HepG2 (cell line): Measurements from ENCODE around the gene CXCL8. TPM values are rescaled to one million over a fixed set of nuclear protein-coding genes. Genes with fewer than 3 reads are reported as not detected.

ENCODE experiments used
- ATAC-seq: fragments of 200-7000 bp; cut with Tn5 transposase; 3 replicates; pipeline ENCODE4 v1.9.1; 2020; ENCODE audit warnings: mild to moderate bottlenecking, moderate library complexity
- BruUV-seq: library from RNA; stranded (reverse); fragments of 400-500 nt; replicated peaks from 2 replicates; lab custom pipeline; 2021; lab: Mats Ljungman, UMichigan
- CTCF ChIA-PET: fragments of 300-600 bp; formaldehyde crosslinking; extraction: SDS; loops from one replicate; lab custom pipeline; 2021; ENCODE audit warnings: low total read pairs, inconsistent platforms, low intra/inter-chr PET ratio; lab: Yijun Ruan, JAX
- POLR2A ChIA-PET: fragments of 350-600 bp; sonication (Branson Sonifier 250); formaldehyde crosslinking; loops from one replicate; lab custom pipeline; 2020; ENCODE audit warnings: antibody characterized with exemption, inconsistent platforms; lab: Yijun Ruan, JAX
- DNase-seq: peaks from one replicate; pipeline ENCODE4 v3.0.0-alpha.2; 2015; ENCODE audit warnings: low spot score
- FAIRE-seq: peaks from 3 replicates; lab custom pipeline; 2011; peaks lifted over from hg19 to GRCh38; lab: Jason Lieb, UNC
- H2AFZ ChIP-seq: one replicate; pipeline ENCODE4 v1.6.1; 2011; ENCODE audit warnings: low read length, inconsistent platforms
- H3K27ac ChIP-seq: fragments of 300-600 bp; 3 replicates; pipeline ENCODE4 v1.8.0; 2011; ENCODE audit warnings: mixed run types, mild to moderate bottlenecking, mixed read lengths, low read length, inconsistent platforms; ENCODE audit not compliant: insufficient read depth; ENCODE audit errors: extremely low read length
- H3K27me3 ChIP-seq, 2 experiments: fragments of 200-600 bp in 1 of 2; 2 replicates in 1 of 2; 3 replicates in 1 of 2; pipeline versions ENCODE4 v1.6.0 to v1.8.0; 2011; ENCODE audit warnings: low read length in 2 of 2, mild to moderate bottlenecking in 2 of 2, moderate library complexity in 2 of 2, inconsistent platforms in 1 of 2; ENCODE audit not compliant: insufficient read depth in 2 of 2, control insufficient read depth in 1 of 2
- H3K36me3 ChIP-seq, 2 experiments: fragments of 200-600 bp in 1 of 2; replicated peaks in 1 of 2; 2 replicates in 1 of 2; 3 replicates in 1 of 2; pipeline versions ENCODE4 v1.5.1 to v1.8.0; 2011; ENCODE audit warnings: low read length in 2 of 2, inconsistent platforms in 1 of 2; ENCODE audit not compliant: insufficient read depth in 2 of 2, control insufficient read depth in 1 of 2
- H3K4me1 ChIP-seq: 2 replicates; pipeline ENCODE4 v1.5.1; 2012; ENCODE audit warnings: low read length, inconsistent platforms; ENCODE audit not compliant: insufficient read depth
- H3K4me2 ChIP-seq: 2 replicates; pipeline ENCODE4 v1.6.0; 2011; ENCODE audit warnings: low read depth, low read length, inconsistent platforms
- H3K4me3 ChIP-seq, 3 experiments: fragments of 200-600 bp in 1 of 3; sonication (generic), shearing (Covaris generic) in 1 of 3; replicated peaks in 1 of 3; 2 replicates each; pipeline ENCODE4 v1.5.1; 2011 to 2016; ENCODE audit warnings: low read length in 3 of 3, inconsistent platforms in 2 of 3, low read depth in 2 of 3, mild to moderate bottlenecking in 2 of 3, control low read depth in 1 of 3, mixed read lengths in 1 of 3; ENCODE audit not compliant: insufficient read depth in 1 of 3
- H3K79me2 ChIP-seq: one replicate; pipeline ENCODE4 v1.6.1; 2011; ENCODE audit warnings: low read length, inconsistent platforms; ENCODE audit not compliant: insufficient read depth
- H3K9ac ChIP-seq: 2 replicates; pipeline ENCODE4 v1.6.0; 2011; ENCODE audit warnings: mild to moderate bottlenecking, low read depth, low read length, inconsistent platforms; ENCODE audit not compliant: insufficient read depth
- H3K9me3 ChIP-seq: 2 replicates; pipeline ENCODE4 v1.5.1; 2012; ENCODE audit warnings: mild to moderate bottlenecking, low read length
- H4K20me1 ChIP-seq: 2 replicates; pipeline ENCODE4 v1.6.0; 2011; ENCODE audit warnings: inconsistent platforms, mild to moderate bottlenecking, low read length, moderate library complexity; ENCODE audit not compliant: insufficient read depth
- GLMP ChIP-seq: sonication (generic); formaldehyde crosslinking; IDR thresholded peaks from 2 replicates; pipeline ENCODE4 v1.9.0; 2021; ENCODE audit warnings: missing genetic modification reagents, mild to moderate bottlenecking, borderline replicate concordance
- GPBP1L1 ChIP-seq: sonication (generic); formaldehyde crosslinking; IDR thresholded peaks from 2 replicates; pipeline ENCODE4 v1.5.0; 2020; ENCODE audit warnings: mild to moderate bottlenecking, missing genetic modification reagents
- HNRNPH1 ChIP-seq: fragments of 200-400 bp; formaldehyde crosslinking; optimal IDR thresholded peaks from 2 replicates; pipeline ENCODE3; 2017; ENCODE audit warnings: mild to moderate bottlenecking, low read depth, low read length
- IKZF4 ChIP-seq: sonication (generic); formaldehyde crosslinking; IDR thresholded peaks from 2 replicates; pipeline ENCODE4 v1.5.1; 2020; ENCODE audit warnings: borderline replicate concordance, mild to moderate bottlenecking, low read depth, missing genetic modification reagents; ENCODE audit errors: not compliant biosample characterization
- IRF1 ChIP-seq: sonication (generic); formaldehyde crosslinking; IDR thresholded peaks from 2 replicates; pipeline ENCODE4 v1.4.0; 2020; ENCODE audit warnings: low read depth, mild to moderate bottlenecking, missing genetic modification reagents
- KAT7 ChIP-seq: IDR thresholded peaks from 2 replicates; pipeline ENCODE4 v1.6.1; 2018; ENCODE audit warnings: borderline replicate concordance, missing compliant biosample characterization
- MAFF ChIP-seq: IDR thresholded peaks from 2 replicates; pipeline ENCODE4 v1.6.1; 2011; ENCODE audit warnings: low read depth, low read length, improper control_type of control experiment
- MLX ChIP-seq: IDR thresholded peaks from 2 replicates; pipeline ENCODE4 v1.6.1; 2016
- NFRKB ChIP-seq: fragments of 450-650 bp; IDR thresholded peaks from 2 replicates; pipeline ENCODE4 v1.6.1; 2017
- SOX13 ChIP-seq, 3 experiments: fragments of 450-650 bp in 1 of 3; sonication (generic) in 1 of 3; formaldehyde crosslinking in 1 of 3; IDR thresholded peaks in 2 of 3; conservative IDR thresholded peaks in 1 of 3; 2 replicates each; pipeline versions ENCODE4 v1.5.0 to v1.6.1; 2016 to 2020; ENCODE audit warnings: antibody characterized with exemption in 1 of 3, mild to moderate bottlenecking in 1 of 3, missing compliant biosample characterization in 1 of 3, missing genetic modification reagents in 1 of 3, moderate library complexity in 1 of 3
- ZFP91 ChIP-seq: sonication (generic); formaldehyde crosslinking; IDR thresholded peaks from 2 replicates; pipeline ENCODE4 v1.9.0; 2022; ENCODE audit warnings: missing genetic modification reagents, mild to moderate bottlenecking, borderline replicate concordance
- ZFYVE20 ChIP-seq: sonication (generic); formaldehyde crosslinking; IDR thresholded peaks from 2 replicates; pipeline ENCODE4 v1.8.0; 2023; ENCODE audit warnings: low read depth, mild to moderate bottlenecking, moderate library complexity, missing genetic modification reagents, borderline replicate concordance
- ZNF18 ChIP-seq: sonication (generic); formaldehyde crosslinking; IDR thresholded peaks from 2 replicates; pipeline ENCODE4 v1.8.0; 2022; ENCODE audit warnings: mild to moderate bottlenecking, missing genetic modification reagents; ENCODE audit not compliant: insufficient replicate concordance
- ZNF326 ChIP-seq: sonication (generic); formaldehyde crosslinking; IDR thresholded peaks from 2 replicates; pipeline ENCODE4 v1.4.0; 2020; ENCODE audit warnings: missing genetic modification reagents, borderline replicate concordance
- ZNF607 ChIP-seq: sonication (generic); formaldehyde crosslinking; IDR thresholded peaks from 2 replicates; pipeline ENCODE4 v1.5.1; 2020; ENCODE audit warnings: missing genetic modification reagents, mild to moderate bottlenecking, borderline replicate concordance
- ZNF740 ChIP-seq: sonication (generic); formaldehyde crosslinking; IDR thresholded peaks from 2 replicates; pipeline ENCODE4 v1.4.0; 2020; ENCODE audit warnings: missing genetic modification reagents
- WGBS: methylation state at CpG from one replicate; pipeline ENCODE4 v1.1.6; 2017; ENCODE audit warnings: low lambda C conversion rate; 5-methylcytosine and 5-hydroxymethylcytosine counted together
- in situ Hi-C: cut with HindIII; loops from 2 replicates; pipeline ENCODE4 v1.10.0; 2017; ENCODE audit warnings: low pct_unique_long_range_greater_than_20kb; ENCODE audit not compliant: extremely low pct_ligation_motif_present
- intact Hi-C: fragments of 100-400 bp; cut with micrococcal nuclease; formaldehyde crosslinking; loops from one replicate; pipeline ENCODE4 v1.10.0; 2022; ENCODE audit not compliant: unreplicated experiment
- polyA plus RNA-seq, 8 experiments: library from polyadenylated mRNA; depleted of rRNA in 3 of 8; stranded (reverse) in 7 of 8; unstranded in 1 of 8; fragments of >200 nt; fragmentation: Illumina TruSeq in 4 of 8; extraction: Trizol in 4 of 8; gene quantifications; 2 replicates each; pipeline versions ENCODE4 v1.2.1 to v1.2.3, GENCODE V29; 2011 to 2016; ENCODE audit warnings: low read depth in 4 of 8, missing spikeins in 1 of 8, mixed read lengths in 1 of 8; ENCODE audit not compliant: insufficient read depth in 1 of 8
- total RNA-seq, 5 experiments: library from RNA; depleted of rRNA; stranded (reverse); fragments of >200 nt; fragmentation: Illumina TruSeq; extraction: Trizol; gene quantifications; 2 replicates each; pipeline ENCODE4 v1.2.3, GENCODE V29; 2016; ENCODE audit warnings: low read depth in 1 of 5

Gene CXCL8
- total and polyA plus RNA-seq, 2 of the 13 experiments (the other 11 are each of a cell fraction or from before 2014, with no cell fraction given) = 1.8 to 7.8 TPM

GRCh38 chr4:73693811-73694210, 46.6 kb upstream of the CXCL8 start:
- H3K36me3 ChIP-seq = no peaks in the 10 kb centered on the region
- intact Hi-C loops = no loop called here
- 3% methylated on average over 1 of the region's 1 CpG for WGBS
- H2AFZ ChIP-seq = no peak overlapping the region
- no peaks in the 10 kb centered on the region for H3K9me3 ChIP-seq
- ChIA-PET CTCF (no interaction called here), POLR2A (no interaction called here)
- no TSS peak for BruUV-seq
- H3K4me2 ChIP-seq = no peak overlapping the region
- peaks cover 0 to 6% of the 10 kb centered on the region in 2 experiments; a peak in 2 of 5 replicates for H3K27me3 ChIP-seq
- no peak overlapping the region for H3K27ac ChIP-seq
- H3K4me3 ChIP-seq = no peak overlapping the region
- DNase-seq = no peak
- no peak for FAIRE-seq
- ATAC-seq = no peak
- H4K20me1 ChIP-seq = no peaks in the 10 kb centered on the region
- no peaks in the 10 kb centered on the region for H3K79me2 ChIP-seq
- in situ Hi-C loops = no loop called here
- H3K4me1 ChIP-seq = no peaks in the 10 kb centered on the region
- no peak overlapping the region for H3K9ac ChIP-seq
- TF ChIP-seq KAT7 = no peak
- no peak for TF ChIP-seq SOX13 (IDR thresholded peaks at IDR 0.05)
- TF ChIP-seq SOX13 (CRISPR knock-in tag; conservative IDR thresholded peaks at IDR 0.05 in 1 of 2, IDR thresholded peaks at IDR 0.05 in 1 of 2) = no peak
- TF ChIP-seq IKZF4 (CRISPR knock-in tag) = no peak
- no peak for TF ChIP-seq ZFYVE20 (CRISPR knock-in tag)
- TF ChIP-seq ZNF607 (CRISPR knock-in tag) = no peak
- TF ChIP-seq NFRKB = no peak
- TF ChIP-seq MAFF = no peak
- TF ChIP-seq GLMP (CRISPR knock-in tag) = no peak
- no peak for TF ChIP-seq ZNF740 (CRISPR knock-in tag)
- TF ChIP-seq MLX (CRISPR knock-in tag) = no peak
- no peak for TF ChIP-seq ZNF326 (CRISPR knock-in tag)
- TF ChIP-seq ZNF18 (CRISPR knock-in tag) = no peak
- TF ChIP-seq GPBP1L1 = no peak
- TF ChIP-seq ZFP91 = no peak
- TF ChIP-seq IRF1 (CRISPR knock-in tag) = no peak
- TF ChIP-seq HNRNPH1 = no peak
